Measurements from ENCODE around the gene SLC13A4.
"Not testable (repeated sequence)": the region's sequence is repeated elsewhere in the genome, so short reads cannot be mapped to it uniquely, and the experiment has no call there.

SLC13A4 gene, protein sequence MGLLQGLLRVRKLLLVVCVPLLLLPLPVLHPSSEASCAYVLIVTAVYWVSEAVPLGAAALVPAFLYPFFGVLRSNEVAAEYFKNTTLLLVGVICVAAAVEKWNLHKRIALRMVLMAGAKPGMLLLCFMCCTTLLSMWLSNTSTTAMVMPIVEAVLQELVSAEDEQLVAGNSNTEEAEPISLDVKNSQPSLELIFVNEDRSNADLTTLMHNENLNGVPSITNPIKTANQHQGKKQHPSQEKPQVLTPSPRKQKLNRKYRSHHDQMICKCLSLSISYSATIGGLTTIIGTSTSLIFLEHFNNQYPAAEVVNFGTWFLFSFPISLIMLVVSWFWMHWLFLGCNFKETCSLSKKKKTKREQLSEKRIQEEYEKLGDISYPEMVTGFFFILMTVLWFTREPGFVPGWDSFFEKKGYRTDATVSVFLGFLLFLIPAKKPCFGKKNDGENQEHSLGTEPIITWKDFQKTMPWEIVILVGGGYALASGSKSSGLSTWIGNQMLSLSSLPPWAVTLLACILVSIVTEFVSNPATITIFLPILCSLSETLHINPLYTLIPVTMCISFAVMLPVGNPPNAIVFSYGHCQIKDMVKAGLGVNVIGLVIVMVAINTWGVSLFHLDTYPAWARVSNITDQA

GRCh38 chr7:135728136-135728669 lies at the start of gene SLC13A4:
TSS of gene SLC13A4 (minus strand) at chr7:135728186. CDS start at chr7:135727496, 690 bp downstream.
- no peak for DNase-seq (ENCODE audit: low read depth)
- H3K4me3 ChIP-seq (ENCODE audit: low read depth, low read length), result no peak within 1 kb of the TSS

- DNase-seq (ENCODE audit: low read depth); H3K4me3 ChIP-seq (ENCODE audit: low read depth, low read length): not testable (repeated sequence)
These were observed 47.9 kb upstream of the SLC13A4 start for GRCh38 chr7:135775915-135776314.

- no peak for DNase-seq (ENCODE audit: low read depth)
These were observed 47.2 kb upstream of the SLC13A4 start for GRCh38 chr7:135775230-135775629.

DNA sequence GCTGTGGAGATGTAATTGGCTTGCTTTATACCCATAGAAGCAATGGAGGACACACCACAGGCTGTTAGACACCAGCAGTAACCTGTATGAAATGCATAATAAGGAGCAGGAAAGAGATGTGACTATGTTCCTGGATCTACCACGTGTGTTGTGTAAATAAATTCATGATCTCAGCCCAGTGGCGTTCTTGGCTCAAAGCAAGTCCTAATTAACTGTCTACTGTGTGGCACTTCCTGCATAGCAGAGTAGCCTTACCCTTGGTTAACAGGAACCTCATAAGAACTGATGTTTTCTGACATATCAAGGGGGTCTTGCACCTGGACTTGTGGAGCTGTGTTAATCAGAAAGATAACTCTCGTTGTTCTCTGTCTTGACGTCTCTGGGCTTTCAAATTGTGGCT lies 46.3 kb upstream of the SLC13A4 start:
- no peak overlapping the region for H3K4me3 ChIP-seq (ENCODE audit: low read depth, low read length)
- DNase-seq (ENCODE audit: low read depth), result no peak

More at GRCh38 chr7:135775230-135775629, 47.2 kb upstream of the SLC13A4 start:
- no peak overlapping the region for H3K4me3 ChIP-seq (ENCODE audit: low read depth, low read length)

DNA sequence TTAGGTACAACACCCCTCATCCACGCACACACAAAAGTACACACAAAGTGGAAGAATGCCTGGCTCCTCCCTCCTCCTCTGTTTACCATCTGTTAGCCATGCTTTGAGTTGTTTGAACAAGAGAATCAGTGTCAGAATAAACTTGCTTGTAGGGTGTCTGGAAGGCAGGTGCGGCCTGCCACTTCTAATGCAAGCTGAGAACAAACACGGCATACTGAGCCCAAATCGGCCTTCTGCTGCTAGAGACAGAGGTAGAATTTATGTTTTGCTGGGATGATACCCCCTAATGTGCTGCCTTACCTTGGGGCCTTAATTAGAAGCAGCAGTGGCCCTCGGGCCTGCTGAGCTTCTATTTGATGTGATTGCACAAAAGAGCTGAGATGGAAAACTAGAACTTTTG lies 45.5 kb upstream of the SLC13A4 start:
- no peak overlapping the region for H3K4me3 ChIP-seq (ENCODE audit: low read depth, low read length)
- no peak for DNase-seq (ENCODE audit: low read depth)

DNA sequence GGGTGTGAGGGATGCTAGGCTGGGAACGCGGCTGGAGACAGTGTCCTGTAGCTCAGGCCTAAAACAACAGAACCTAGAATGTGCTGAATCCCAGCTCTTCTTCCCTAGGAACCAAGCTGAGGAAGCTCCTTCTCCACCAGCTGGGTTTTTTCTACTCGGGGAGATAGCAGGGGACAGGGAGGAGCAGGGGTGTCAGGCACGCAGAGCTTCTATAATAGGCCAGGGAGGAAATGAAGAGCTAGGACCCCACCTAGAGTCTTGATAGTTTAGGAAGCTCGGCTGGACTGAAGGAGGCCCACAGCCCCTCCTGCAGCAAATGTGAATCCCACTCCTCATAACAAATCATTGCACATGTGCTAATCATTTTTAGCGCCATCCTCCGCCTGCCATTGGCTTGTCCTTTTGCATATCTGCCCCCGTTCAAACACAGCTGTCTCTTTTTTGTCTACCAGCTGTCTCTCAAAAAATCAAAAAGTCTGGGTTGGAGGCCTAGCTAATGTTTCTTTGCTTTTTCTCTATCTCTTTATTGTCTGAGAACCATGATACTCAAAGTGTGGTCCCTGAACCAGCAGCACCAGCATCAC lies 44.7 kb upstream of the SLC13A4 start:
- no peak for DNase-seq (ENCODE audit: low read depth)
- H3K4me3 ChIP-seq (ENCODE audit: low read depth, low read length), result no peak overlapping the region

DNA sequence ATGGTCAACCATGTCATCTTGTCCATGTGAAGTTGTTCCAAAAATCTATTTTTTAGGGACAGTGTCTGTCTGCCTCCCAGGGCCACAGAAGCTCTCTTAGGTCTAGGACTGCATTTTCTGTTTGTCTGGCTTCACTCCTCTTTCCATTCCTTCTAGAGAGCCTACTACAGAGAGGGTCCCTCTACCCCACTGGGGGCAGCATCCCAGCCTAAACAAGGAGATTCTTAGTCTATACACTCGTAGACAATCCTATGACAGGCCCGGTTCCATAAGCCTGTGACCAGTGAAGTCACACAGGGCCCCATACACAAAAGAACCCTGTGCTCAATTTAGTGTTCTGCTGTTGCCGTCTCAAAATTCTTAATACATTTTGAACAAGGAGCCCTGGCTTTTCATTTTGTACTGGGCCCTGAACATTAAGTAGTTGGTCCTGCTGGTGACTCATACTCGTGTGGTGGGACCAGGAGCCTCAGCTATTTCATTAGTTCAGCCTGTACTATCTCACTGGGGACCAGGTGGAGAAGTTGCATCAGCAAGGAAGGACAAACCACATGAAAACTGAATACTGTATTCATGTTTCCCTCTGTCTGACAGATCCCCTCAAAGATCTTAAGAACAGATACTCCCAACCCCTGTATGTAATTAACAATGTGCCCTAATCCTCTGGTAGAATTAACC lies 44.1 kb upstream of the SLC13A4 start:
- H3K4me3 ChIP-seq (ENCODE audit: low read depth, low read length), result no peak overlapping the region
- DNase-seq (ENCODE audit: low read depth), result peak; percentile 83

DNA sequence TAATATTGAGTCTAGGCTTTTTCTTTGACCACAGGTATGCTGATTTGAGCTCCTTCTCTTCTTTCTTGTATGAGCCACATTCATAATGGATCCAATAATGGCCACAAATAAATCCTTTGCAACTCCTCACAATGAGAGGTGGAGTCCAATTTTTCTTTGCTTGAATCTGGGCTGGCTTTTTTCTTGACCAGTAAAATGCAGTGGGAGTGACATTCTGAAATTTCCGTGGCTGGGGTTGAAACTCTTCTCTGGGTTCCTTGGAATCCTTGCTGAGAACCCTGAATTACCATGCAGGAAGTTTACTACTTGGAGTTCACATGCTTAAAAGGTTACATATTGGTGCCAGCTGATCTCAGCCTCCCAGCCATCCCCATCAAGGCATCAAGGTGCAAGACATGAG lies 43.1 kb upstream of the SLC13A4 start:
- no peak for DNase-seq (ENCODE audit: low read depth)
- H3K4me3 ChIP-seq (ENCODE audit: low read depth, low read length), result no peak overlapping the region

DNA sequence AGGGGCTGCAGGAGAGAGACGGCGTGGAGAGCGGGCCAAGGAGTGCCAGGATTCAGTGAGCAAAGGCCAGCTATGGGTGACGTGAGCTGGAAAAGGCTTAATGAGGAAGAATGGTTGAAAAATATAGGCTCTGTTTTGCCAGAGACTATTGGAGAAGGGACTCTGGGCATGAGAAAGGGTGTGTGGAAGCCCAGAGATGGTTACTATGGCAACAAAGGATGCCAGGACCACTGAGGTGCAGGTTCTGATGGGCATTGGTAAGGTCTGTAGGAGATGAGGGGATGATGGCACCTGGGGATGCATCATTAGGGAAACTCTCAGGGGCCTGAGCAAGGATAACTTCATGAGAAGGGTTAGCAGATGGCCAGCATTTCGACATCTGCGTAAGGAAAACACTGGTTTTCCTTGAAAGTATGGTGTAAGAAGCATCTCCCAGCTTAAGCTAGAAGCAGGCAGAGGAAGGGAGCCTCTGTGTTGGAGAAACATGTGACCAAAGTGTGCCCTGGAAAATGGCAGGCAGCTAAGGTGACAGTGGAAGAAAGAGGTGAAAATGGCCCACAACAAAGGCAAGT lies 42.2 kb upstream of the SLC13A4 start:
- peak; percentile 67 for DNase-seq (ENCODE audit: low read depth)
- H3K4me3 ChIP-seq (ENCODE audit: low read depth, low read length), result no peak overlapping the region

DNA sequence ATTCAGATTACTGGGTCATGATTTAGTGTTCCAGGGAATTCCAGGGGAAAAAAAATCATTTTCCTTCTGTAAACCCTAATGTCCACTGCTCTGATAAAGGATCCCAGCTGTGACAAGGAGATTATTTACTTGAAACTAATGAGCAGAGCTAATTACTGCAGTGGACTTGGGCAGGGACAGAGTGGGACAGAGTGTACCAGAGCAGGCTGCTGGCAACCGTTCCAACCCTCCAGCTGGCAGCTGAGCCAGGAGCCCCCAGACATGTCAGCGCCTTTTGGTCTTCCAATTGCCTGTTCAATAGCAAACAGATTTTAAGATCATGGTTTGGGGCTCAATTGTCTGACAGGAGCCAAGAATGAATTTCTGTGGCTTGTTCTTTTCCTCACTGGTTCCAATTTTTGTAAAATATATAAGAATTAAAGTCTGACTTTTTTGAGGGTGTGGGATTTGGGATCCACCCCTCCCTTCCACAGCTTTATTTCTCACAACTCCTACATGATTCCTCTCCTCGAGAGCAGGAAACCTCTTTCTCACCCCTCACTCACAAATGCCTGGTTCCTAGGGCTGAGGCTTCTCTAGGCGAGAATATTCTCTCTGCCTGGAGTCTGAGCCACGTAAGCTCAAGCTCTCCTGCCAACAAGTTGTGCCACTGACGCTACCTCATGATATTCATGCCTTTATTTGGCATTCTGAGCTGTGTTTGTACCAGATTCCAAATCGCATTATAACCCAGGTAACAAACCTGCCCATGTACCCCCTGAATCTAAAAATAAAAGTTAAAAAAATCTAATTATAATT lies 41.2 kb upstream of the SLC13A4 start:
- no peak for DNase-seq (ENCODE audit: low read depth)
- no peak overlapping the region for H3K4me3 ChIP-seq (ENCODE audit: low read depth, low read length)

DNA sequence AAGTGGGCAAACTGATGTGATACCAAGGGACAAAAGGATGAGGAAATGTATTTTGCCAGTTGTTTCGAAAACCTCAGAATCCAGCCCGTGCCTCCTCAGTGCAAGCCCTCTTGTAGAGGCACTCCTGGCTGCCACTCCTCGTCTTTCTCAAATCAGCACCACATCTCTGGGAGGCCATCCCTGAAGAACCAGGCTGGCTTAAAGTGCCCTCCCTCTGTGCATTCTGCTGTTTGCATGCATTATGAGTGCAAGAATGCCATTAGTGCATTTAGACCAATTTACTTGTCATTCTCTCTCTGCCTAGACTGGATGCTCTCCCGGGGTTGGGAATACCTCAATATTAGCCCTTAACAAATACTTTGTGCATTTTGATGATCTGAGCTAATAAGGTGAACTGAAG lies 40.5 kb upstream of the SLC13A4 start:
- DNase-seq (ENCODE audit: low read depth), result no peak
- H3K4me3 ChIP-seq (ENCODE audit: low read depth, low read length), result no peak overlapping the region

GRCh38 chr7:135768064-135768463 lies 40.1 kb upstream of the SLC13A4 start:
- H3K4me3 ChIP-seq (ENCODE audit: low read depth, low read length), result no peak overlapping the region
- DNase-seq (ENCODE audit: low read depth), result no peak

GRCh38 chr7:135763261-135763660 lies 35.3 kb upstream of the SLC13A4 start:
- no peak overlapping the region for H3K4me3 ChIP-seq (ENCODE audit: low read depth, low read length)

GRCh38 chr7:135761751-135762488 lies 33.9 kb upstream of the SLC13A4 start:
- no peak for DNase-seq (ENCODE audit: low read depth)

More at GRCh38 chr7:135763261-135763660, 35.3 kb upstream of the SLC13A4 start:
- DNase-seq (ENCODE audit: low read depth), result no peak

GRCh38 chr7:135759532-135759931 lies 31.5 kb upstream of the SLC13A4 start:
- H3K4me3 ChIP-seq (ENCODE audit: low read depth, low read length), result no peak overlapping the region
- no peak for DNase-seq (ENCODE audit: low read depth)

More at GRCh38 chr7:135761751-135762488, 33.9 kb upstream of the SLC13A4 start:
- no peak overlapping the region for H3K4me3 ChIP-seq (ENCODE audit: low read depth, low read length)

DNA sequence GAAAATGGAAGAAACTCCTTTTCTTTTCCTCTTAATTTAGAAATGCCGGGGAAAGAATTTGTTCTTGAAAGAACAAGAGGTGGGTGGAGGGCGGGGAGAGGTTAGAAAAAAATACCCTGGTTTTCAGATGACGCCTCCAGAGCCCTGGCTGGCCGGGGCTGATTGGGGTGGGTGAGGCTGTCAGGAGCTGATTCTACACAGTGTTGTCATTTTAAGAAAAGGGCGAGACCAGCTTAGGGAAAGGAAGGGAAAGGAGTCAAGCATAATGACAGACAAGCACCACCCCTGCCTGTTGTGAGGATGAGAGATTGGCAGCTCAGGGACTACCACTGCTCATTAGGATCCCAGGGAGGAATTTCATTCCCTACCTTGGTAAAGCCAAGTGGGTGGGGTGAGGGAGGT lies 30.5 kb upstream of the SLC13A4 start:
- H3K4me3 ChIP-seq (ENCODE audit: low read depth, low read length), result no peak overlapping the region

DNA sequence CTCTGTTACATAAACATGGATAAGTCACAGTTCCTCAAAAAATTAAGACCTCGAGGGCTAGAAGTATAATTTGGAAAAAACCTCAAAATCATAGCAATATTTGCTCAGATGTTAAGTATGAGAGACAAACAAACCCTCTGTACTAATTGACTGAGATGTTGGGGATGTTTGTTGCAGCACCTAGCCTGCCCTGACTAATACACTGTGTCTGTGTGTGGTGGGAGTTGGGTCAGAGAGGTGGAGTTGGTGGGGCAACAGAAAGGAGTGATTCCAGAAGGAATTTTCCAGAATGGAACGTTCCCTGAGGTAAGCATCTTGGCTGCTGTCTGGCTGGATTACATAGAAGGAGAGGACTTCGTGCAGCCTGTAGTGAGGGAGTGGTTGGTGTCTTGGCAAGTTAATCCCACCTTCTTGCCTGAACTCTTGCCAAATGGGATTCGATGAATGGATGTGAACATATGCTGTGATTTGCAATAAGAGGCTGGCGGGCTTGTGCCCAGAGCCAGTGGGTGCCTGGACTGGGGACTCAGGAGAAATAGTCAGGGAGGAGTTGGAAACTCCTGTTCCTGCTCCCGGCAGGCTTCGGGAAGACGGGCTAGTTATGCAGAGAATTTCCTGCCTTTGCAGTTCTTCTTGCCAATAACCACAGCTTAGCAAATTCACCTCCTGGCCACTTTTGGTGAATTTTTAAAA lies 29.9 kb upstream of the SLC13A4 start:
- no peak for DNase-seq (ENCODE audit: low read depth)
- no peak overlapping the region for H3K4me3 ChIP-seq (ENCODE audit: low read depth, low read length)

More for the DNA sequence above, 30.5 kb upstream of the SLC13A4 start:
- DNase-seq (ENCODE audit: low read depth), result no peak

Measured in skeletal muscle cell (primary cell).